Mucosa of descending colon (tissue), 3 donors: ENCODE measurements around the gene NFIL3. TPM values are rescaled to one million over a fixed set of nuclear protein-coding genes. Genes with fewer than 3 reads are reported as not detected.
A peak's percentile ranks its signal among the peaks of the same experiment; 100 is the strongest.
"Not testable (repeated sequence)": the region's sequence is repeated elsewhere in the genome, so short reads cannot be mapped to it uniquely, and the experiment has no call there.

Experiments
- ATAC-seq: fragments of 200-7000 bp; cut with Tn5 transposase; one replicate; pipeline ENCODE4 v1.9.1; 2020; ENCODE audit warnings: mild to moderate bottlenecking, moderate library complexity
- DNase-seq, 3 donors: peaks; one replicate each; pipeline ENCODE4 v3.0.0-alpha.2; 2020
- H3K36me3 ChIP-seq: fragments of 200-600 bp; one replicate; pipeline ENCODE4 v1.8.0; 2021; ENCODE audit warnings: low read depth, mild to moderate bottlenecking
- H3K4me1 ChIP-seq: fragments of 200-600 bp; one replicate; pipeline ENCODE4 v1.8.0; 2021; ENCODE audit warnings: low read depth, mild to moderate bottlenecking
- H3K4me3 ChIP-seq: fragments of 200-600 bp; one replicate; pipeline ENCODE4 v1.8.0; 2021; ENCODE audit warnings: mild to moderate bottlenecking
- H3K9me3 ChIP-seq: fragments of 200-600 bp; one replicate; pipeline ENCODE4 v1.8.0; 2021; ENCODE audit warnings: mild to moderate bottlenecking
- CTCF ChIP-seq: fragments of 200-600 bp; IDR thresholded peaks from one replicate; pipeline ENCODE4 v1.8.0; 2022; ENCODE audit warnings: antibody characterized with exemption, mild to moderate bottlenecking
- intact Hi-C, 2 donors: fragments of 100-400 bp; cut with DNase I in 1 of 2; cut with micrococcal nuclease in 1 of 2; formaldehyde crosslinking; loops; one replicate each; pipeline versions ENCODE4 v1.11.0 to v1.11.1; 2022; cut with DNase I, micrococcal nuclease
- long read RNA-seq, 2 donors: library from polyadenylated mRNA; unstranded; transcript quantifications; one replicate each; pipeline ENCODE4 v2.0.0, GENCODE V29; 2019 to 2021
- total RNA-seq, 3 donors: library from RNA; stranded (reverse); fragmentation: NEBNext Ultra II Directional in 2 of 3; extraction: Animal tissue kit (Norgen Biotek cat#: 25700) in 2 of 3; gene quantifications; one replicate each; pipeline versions ENCODE4 v1.2.1 to v1.2.4, GENCODE V29; 2021 to 2023
- donor health status: DM: no; HTN: no; CAD: no; lungs with moderate emphysema.
- donor health status: DM: no; HTN: no; CAD: no.
- donor health status: DM: no; HTN: yes; CAD: no.

The NFIL3 gene
- total RNA-seq = 10 to 100 TPM; 17.7 to 41.9 (median 20.6) TPM
- long read RNA-seq, donor 1, transcript NFIL3-201 (2 exons, 2,085 nt) = major isoform, 45 of 53 reads
- long read RNA-seq, donor 1, partial matches to known transcripts = 0 of 53 reads
- long read RNA-seq, donor 1, other reads (novel, unspliced or antisense) = 8 of 53 reads
- long read RNA-seq, donor 2, partial matches to known transcripts = 0 of 1 reads
- long read RNA-seq, donor 2, other reads (novel, unspliced or antisense) = 1 of 1 reads

- Histone ChIP-seq H3K9me3 (no peaks in the 10 kb centered on the region), H3K36me3 (no peaks in the 10 kb centered on the region), H3K4me1 (peaks cover 27% of the 10 kb centered on the region), H3K4me3 (peak within 1 kb of the TSS; percentile 48)
- intact Hi-C loops = loop anchor here (10.0 kb wide), 3 partner anchors 229 to 509 kb away; no protein-coding TSS in a partner anchor
- no peak for TF ChIP-seq CTCF
- peak; percentile 91 for ATAC-seq
- DNase-seq = peak; percentile 83 to 89 (median 87)
Measured at GRCh38 chr9:91423785-91424402, at the start of gene NFIL3. TSS of gene NFIL3 (minus strand) at chr9:91423832. CDS start at chr9:91410734, 13,098 bp downstream.

GRCh38 chr9:91471524-91471923 is 47.9 kb upstream of the NFIL3 start:
- DNase-seq, ATAC-seq, H3K4me3 ChIP-seq, H3K9me3 ChIP-seq, intact Hi-C loops, H3K4me1 ChIP-seq, H3K36me3 ChIP-seq: not testable (repeated sequence)

- H3K36me3 ChIP-seq = no peaks in the 10 kb centered on the region
- H3K9me3 ChIP-seq = no peaks in the 10 kb centered on the region
- no peak overlapping the region for H3K4me3 ChIP-seq
- no peak for TF ChIP-seq CTCF
- intact Hi-C loops = no loop called here
- no peak for DNase-seq
- no peak for ATAC-seq
- no peaks in the 10 kb centered on the region for H3K4me1 ChIP-seq
Measured at GRCh38 chr9:91465420-91465819, 41.8 kb upstream of the NFIL3 start.

GRCh38 chr9:91458906-91459305 is 35.3 kb upstream of the NFIL3 start:
- no peaks in the 10 kb centered on the region for H3K36me3 ChIP-seq
- DNase-seq (no peak), ATAC-seq (no peak)
- no peaks in the 10 kb centered on the region for H3K4me1 ChIP-seq
- H3K4me3 ChIP-seq = no peak overlapping the region
- intact Hi-C loops = no loop called here
- H3K9me3 ChIP-seq = no peaks in the 10 kb centered on the region
- no peak for TF ChIP-seq CTCF

- DNase-seq = no peak
- intact Hi-C loops = no loop called here
- Histone ChIP-seq H3K9me3 (no peaks in the 10 kb centered on the region), H3K4me3 (no peak overlapping the region), H3K36me3 (no peaks in the 10 kb centered on the region), H3K4me1 (no peaks in the 10 kb centered on the region)
- no peak for TF ChIP-seq CTCF
- no peak for ATAC-seq
Measured at GRCh38 chr9:91452844-91453243, 29.2 kb upstream of the NFIL3 start.

GRCh38 chr9:91451431-91452270 is 28.0 kb upstream of the NFIL3 start:
- DNase-seq = no peak
- Histone ChIP-seq H3K36me3 (no peaks in the 10 kb centered on the region), H3K9me3 (no peaks in the 10 kb centered on the region), H3K4me3 (no peak overlapping the region), H3K4me1 (no peaks in the 10 kb centered on the region)
- TF ChIP-seq CTCF = no peak
- intact Hi-C loops = no loop called here
- ATAC-seq = no peak
